SK-N-MC (cell line): Measurements from ENCODE around the gene SHISAL2A.

Experiments used
- EZH2 ChIP-seq: fragments of 200-600 bp; sonication (generic); IDR thresholded peaks from one replicate; pipeline ENCODE4 v1.6.1; 2017; ENCODE audit warnings: antibody characterized with exemption
- POLR2AphosphoS5 ChIP-seq: IDR thresholded peaks from 2 replicates; pipeline ENCODE4 v1.6.1; 2012; ENCODE audit warnings: mild to moderate bottlenecking, low read depth, low read length, borderline replicate concordance

- no peak for TF ChIP-seq EZH2
- no peak for TF ChIP-seq POLR2AphosphoS5
Observed at GRCh38 chr1:52628614-52629324, 4.2 kb upstream of the SHISAL2A start.
